ENCODE data around the gene SIRT1. TPM values are rescaled to one million over a fixed set of nuclear protein-coding genes. Genes with fewer than 3 reads are reported as not detected.
"Not testable (repeated sequence)": the region's sequence is repeated elsewhere in the genome, so short reads cannot be mapped to it uniquely, and the experiment has no call there.

Gene SIRT1
- 27.4 and 29.3 TPM in 2 replicates for total RNA-seq

- H3K9me3 Mint-ChIP-seq: no peaks in the 10 kb centered on the region
- intact Hi-C loops (cut with micrococcal nuclease): loop anchor here (1.0 to 10.0 kb wide), 8 partner anchors 29 to 446 kb away; partner anchors contain the start of gene HERC4
- peak within 1 kb of the TSS; percentile 87 for H3K27ac Mint-ChIP-seq
- peaks cover 21% of the 10 kb centered on the region for H3K36me3 Mint-ChIP-seq (ENCODE audit: low read depth)
- peak; percentile 91 for DNase-seq (ENCODE audit: low spot score)
- peaks cover 28% of the 10 kb centered on the region for H3K4me1 Mint-ChIP-seq (ENCODE audit: low read depth)
- peak within 1 kb of the TSS; percentile 91 for H3K4me3 Mint-ChIP-seq
- peaks cover 4% of the 10 kb centered on the region for H3K27me3 Mint-ChIP-seq (ENCODE audit: insufficient read depth)
These were observed at the start of gene SIRT1 for GRCh38 chr10:67884313-67884841. SIRT1 (plus strand) TSS chr10:67884656; CDS start chr10:67884722, 66 bp downstream.

DNA sequence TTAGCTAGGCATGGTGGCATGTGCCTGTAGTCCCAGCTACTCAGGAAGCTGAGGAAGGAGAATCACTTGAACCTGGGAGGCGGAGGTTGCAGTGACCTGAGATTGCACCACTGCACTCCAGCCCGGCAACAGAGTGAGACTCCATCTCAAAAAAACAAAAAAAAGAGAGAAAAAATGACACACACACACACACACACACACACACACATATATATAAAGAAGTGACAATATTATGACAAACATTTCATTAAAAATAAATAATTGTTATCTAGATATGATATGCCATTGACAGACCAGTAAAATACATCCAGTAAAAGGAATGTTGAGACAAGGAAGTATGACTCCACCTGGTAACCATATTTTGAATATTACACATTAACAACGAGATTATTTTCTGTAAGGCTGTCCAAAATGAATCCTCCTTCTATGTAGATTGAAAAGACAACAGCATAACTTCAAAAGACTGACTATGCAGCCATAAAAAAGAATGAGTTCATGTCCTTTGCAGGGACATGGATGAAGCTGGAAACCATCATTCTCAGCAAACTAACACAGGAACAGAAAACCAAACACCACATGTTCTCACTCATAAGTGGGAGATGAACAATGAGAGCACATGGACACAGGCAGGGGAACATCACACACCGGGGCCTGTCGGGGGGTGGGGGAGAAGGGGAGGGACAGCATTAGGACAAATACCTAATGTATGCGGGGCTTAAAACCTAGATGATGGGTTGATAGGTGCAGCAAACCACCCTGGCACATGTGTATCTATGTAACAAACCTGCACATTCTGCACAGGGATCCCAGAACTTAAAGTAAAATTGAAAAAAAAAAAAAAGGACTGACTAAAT is 48.7 kb upstream of the SIRT1 start:
- H3K9me3 Mint-ChIP-seq; intact Hi-C loops (cut with micrococcal nuclease): not testable (repeated sequence)

GRCh38 chr10:67836488-67836887 is 48.0 kb upstream of the SIRT1 start:
- H3K4me1 Mint-ChIP-seq (ENCODE audit: low read depth): peaks cover 22% of the 10 kb centered on the region

More for the DNA sequence above, 48.7 kb upstream of the SIRT1 start:
- Mint-ChIP-seq H3K4me1 (ENCODE audit: low read depth) (peaks cover 22% of the 10 kb centered on the region), H3K4me3 (peak overlapping the region; percentile 67)
- H3K27me3 Mint-ChIP-seq (ENCODE audit: insufficient read depth); H3K27ac Mint-ChIP-seq; DNase-seq (ENCODE audit: low spot score); H3K36me3 Mint-ChIP-seq (ENCODE audit: low read depth): not testable (repeated sequence)

GRCh38 chr10:67836972-67837371 is 47.5 kb upstream of the SIRT1 start:
- no peaks in the 10 kb centered on the region for H3K27me3 Mint-ChIP-seq (ENCODE audit: insufficient read depth)
- H3K4me3 Mint-ChIP-seq: no peak overlapping the region
- no peak for DNase-seq (ENCODE audit: low spot score)
- H3K4me1 Mint-ChIP-seq (ENCODE audit: low read depth): peaks cover 22% of the 10 kb centered on the region
- intact Hi-C loops (cut with micrococcal nuclease): no loop called here
- H3K9me3 Mint-ChIP-seq: peaks cover 11% of the 10 kb centered on the region
- no peak overlapping the region for H3K27ac Mint-ChIP-seq
- H3K36me3 Mint-ChIP-seq (ENCODE audit: low read depth): no peaks in the 10 kb centered on the region

More at GRCh38 chr10:67836488-67836887, 48.0 kb upstream of the SIRT1 start:
- peaks cover 7% of the 10 kb centered on the region for H3K9me3 Mint-ChIP-seq
- no peaks in the 10 kb centered on the region for H3K27me3 Mint-ChIP-seq (ENCODE audit: insufficient read depth)
- H3K27ac Mint-ChIP-seq: no peak overlapping the region
- peak overlapping the region; percentile 42 for H3K4me3 Mint-ChIP-seq
- H3K36me3 Mint-ChIP-seq (ENCODE audit: low read depth): peaks cover 1% of the 10 kb centered on the region
- DNase-seq (ENCODE audit: low spot score): no peak
- intact Hi-C loops (cut with micrococcal nuclease): no loop called here

DNA sequence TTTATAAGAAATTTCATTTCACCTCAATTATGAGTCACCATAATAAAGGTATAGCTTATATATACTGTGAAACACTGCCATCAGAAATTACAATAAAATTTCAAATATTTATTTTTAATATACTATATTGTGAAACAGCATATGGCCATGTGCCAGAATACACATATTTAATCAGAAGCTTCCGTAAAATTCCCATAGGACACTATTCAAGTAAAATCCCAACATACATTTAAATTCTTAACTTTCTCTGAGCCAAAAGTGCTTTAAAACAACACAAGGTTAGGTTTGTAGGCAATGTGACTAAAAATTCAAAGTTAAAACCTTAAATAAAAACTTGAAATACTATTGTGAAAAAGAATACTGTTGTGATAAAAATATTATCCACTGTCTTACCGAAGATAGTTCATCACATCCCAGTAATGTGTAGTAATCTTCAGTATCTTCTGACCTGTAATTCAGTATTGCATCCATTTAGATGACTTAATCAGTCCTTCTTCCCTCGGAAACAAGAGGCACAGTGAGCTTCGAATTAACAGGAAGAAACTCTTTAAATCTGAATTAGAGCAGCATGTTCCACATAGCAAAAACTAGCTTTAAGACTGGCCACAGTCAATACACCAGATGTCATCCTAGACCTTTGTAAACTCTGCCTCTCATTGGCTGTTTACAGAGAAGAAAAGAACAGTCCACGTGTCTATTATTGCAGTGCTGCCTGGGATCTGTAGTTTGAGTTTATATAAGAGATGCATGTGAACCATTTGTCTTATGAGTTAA is 46.7 kb upstream of the SIRT1 start, which contains the start of gene DNAJC12:
TSS of gene DNAJC12 (minus strand) at position 648 of the 774 bp plus-strand sequence. CDS start at position 471, 177 bp downstream.
- intact Hi-C loops (cut with micrococcal nuclease): loop anchor here (1.0 kb wide), 2 partner anchors 12 to 49 kb away; no protein-coding TSS in a partner anchor
- H3K36me3 Mint-ChIP-seq (ENCODE audit: low read depth): no peaks in the 10 kb centered on the region
- H3K27ac Mint-ChIP-seq: peak within 1 kb of the TSS; percentile 42
- peak; percentile 7 for DNase-seq (ENCODE audit: low spot score)
- H3K9me3 Mint-ChIP-seq: peaks cover 11% of the 10 kb centered on the region
- no peaks in the 10 kb centered on the region for H3K27me3 Mint-ChIP-seq (ENCODE audit: insufficient read depth)
- peak within 1 kb of the TSS; percentile 84 for H3K4me3 Mint-ChIP-seq
- H3K4me1 Mint-ChIP-seq (ENCODE audit: low read depth): peaks cover 22% of the 10 kb centered on the region

- H3K27me3 Mint-ChIP-seq (ENCODE audit: insufficient read depth); DNase-seq (ENCODE audit: low spot score); intact Hi-C loops (cut with micrococcal nuclease); H3K36me3 Mint-ChIP-seq (ENCODE audit: low read depth); H3K4me3 Mint-ChIP-seq; H3K27ac Mint-ChIP-seq: not testable (repeated sequence)
- Mint-ChIP-seq H3K4me1 (ENCODE audit: low read depth) (peaks cover 16% of the 10 kb centered on the region), H3K9me3 (peaks cover 11% of the 10 kb centered on the region)
These were observed 44.9 kb upstream of the SIRT1 start for GRCh38 chr10:67839511-67839910.

DNA sequence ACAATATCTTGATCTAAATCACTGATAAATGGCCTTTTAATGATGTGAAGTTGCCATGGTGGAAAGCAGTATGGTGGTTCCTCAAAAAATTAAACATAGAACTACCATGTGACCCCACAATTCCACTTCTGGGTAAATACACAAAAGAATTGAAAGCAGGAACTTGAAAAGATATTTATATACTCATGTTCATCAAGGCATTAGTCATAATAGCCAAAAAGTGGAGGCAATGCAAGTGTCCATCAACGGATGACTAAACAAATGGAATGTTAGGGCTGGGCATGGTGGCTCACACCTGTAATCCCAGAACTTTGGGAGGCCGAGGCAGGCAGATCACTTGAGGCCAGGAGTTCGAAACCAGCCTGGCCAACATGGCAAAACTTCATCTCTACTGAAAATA is 44.5 kb upstream of the SIRT1 start:
- Mint-ChIP-seq H3K4me1 (ENCODE audit: low read depth) (peaks cover 16% of the 10 kb centered on the region), H3K27me3 (ENCODE audit: insufficient read depth) (no peaks in the 10 kb centered on the region), H3K4me3 (no peak overlapping the region), H3K9me3 (peaks cover 11% of the 10 kb centered on the region), H3K36me3 (ENCODE audit: low read depth) (no peaks in the 10 kb centered on the region), H3K27ac (no peak overlapping the region)
- DNase-seq (ENCODE audit: low spot score): no peak
- intact Hi-C loops (cut with micrococcal nuclease): no loop called here

- Mint-ChIP-seq H3K4me3 (no peak overlapping the region), H3K36me3 (ENCODE audit: low read depth) (no peaks in the 10 kb centered on the region), H3K9me3 (peaks cover 11% of the 10 kb centered on the region), H3K27me3 (ENCODE audit: insufficient read depth) (no peaks in the 10 kb centered on the region), H3K4me1 (ENCODE audit: low read depth) (peaks cover 6% of the 10 kb centered on the region), H3K27ac (no peak overlapping the region)
- intact Hi-C loops (cut with micrococcal nuclease): no loop called here
- no peak for DNase-seq (ENCODE audit: low spot score)
These were observed 42.7 kb upstream of the SIRT1 start for GRCh38 chr10:67841737-67842136.

- no peak for DNase-seq (ENCODE audit: low spot score)
- Mint-ChIP-seq H3K9me3 (peaks cover 11% of the 10 kb centered on the region), H3K27me3 (ENCODE audit: insufficient read depth) (no peaks in the 10 kb centered on the region), H3K36me3 (ENCODE audit: low read depth) (no peaks in the 10 kb centered on the region), H3K27ac (no peak overlapping the region), H3K4me1 (ENCODE audit: low read depth) (no peaks in the 10 kb centered on the region), H3K4me3 (no peak overlapping the region)
- intact Hi-C loops (cut with micrococcal nuclease): no loop called here
These were observed 41.2 kb upstream of the SIRT1 start for GRCh38 chr10:67843284-67843683.

GRCh38 chr10:67849331-67850011 is 35.0 kb upstream of the SIRT1 start:
- Mint-ChIP-seq H3K9me3 (no peaks in the 10 kb centered on the region), H3K27ac (peak overlapping the region; percentile 95), H3K27me3 (ENCODE audit: insufficient read depth) (no peaks in the 10 kb centered on the region), H3K4me3 (peak overlapping the region; percentile 91), H3K4me1 (ENCODE audit: low read depth) (no peaks in the 10 kb centered on the region), H3K36me3 (ENCODE audit: low read depth) (no peaks in the 10 kb centered on the region)
- peak; percentile 92 for DNase-seq (ENCODE audit: low spot score)
- intact Hi-C loops (cut with micrococcal nuclease): loop anchor here (1.0 kb wide), 9 partner anchors 11 to 482 kb away; partner anchors contain the start of genes DNAJC12 and SIRT1

DNA sequence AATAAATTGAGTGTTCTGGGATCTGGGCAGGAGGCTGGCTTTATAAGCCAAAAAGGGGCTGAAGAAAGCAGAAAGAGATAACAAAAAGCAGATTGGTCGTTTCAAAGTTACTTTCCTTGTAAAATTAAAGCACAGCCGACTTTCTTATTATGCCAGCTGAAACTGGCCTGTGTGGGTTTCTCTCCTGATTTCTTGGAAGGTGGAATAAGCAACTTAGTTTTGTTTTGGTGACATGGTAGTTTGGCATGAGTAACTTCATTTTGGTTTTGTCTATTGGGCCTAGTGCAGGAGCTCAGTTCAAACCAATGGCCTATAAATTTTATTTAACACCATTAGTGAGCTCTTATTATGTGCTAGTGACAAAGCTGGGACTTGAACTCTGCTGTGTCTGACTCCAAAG is 33.3 kb upstream of the SIRT1 start:
- H3K27ac Mint-ChIP-seq: no peak overlapping the region
- no peak for DNase-seq (ENCODE audit: low spot score)
- no peaks in the 10 kb centered on the region for H3K36me3 Mint-ChIP-seq (ENCODE audit: low read depth)
- intact Hi-C loops (cut with micrococcal nuclease): no loop called here
- no peaks in the 10 kb centered on the region for H3K9me3 Mint-ChIP-seq
- H3K4me3 Mint-ChIP-seq: peak overlapping the region; percentile 40
- H3K27me3 Mint-ChIP-seq (ENCODE audit: insufficient read depth): no peaks in the 10 kb centered on the region
- peaks cover 8% of the 10 kb centered on the region for H3K4me1 Mint-ChIP-seq (ENCODE audit: low read depth)

GRCh38 chr10:67852761-67853160 is 31.7 kb upstream of the SIRT1 start:
- no peaks in the 10 kb centered on the region for H3K9me3 Mint-ChIP-seq
- intact Hi-C loops (cut with micrococcal nuclease): no loop called here
- no peaks in the 10 kb centered on the region for H3K36me3 Mint-ChIP-seq (ENCODE audit: low read depth)
- no peak for DNase-seq (ENCODE audit: low spot score)
- no peak overlapping the region for H3K27ac Mint-ChIP-seq
- peaks cover 8% of the 10 kb centered on the region for H3K4me1 Mint-ChIP-seq (ENCODE audit: low read depth)
- no peak overlapping the region for H3K4me3 Mint-ChIP-seq
- H3K27me3 Mint-ChIP-seq (ENCODE audit: insufficient read depth): no peaks in the 10 kb centered on the region

All from activated T-helper 1 cell treated with anti-CD3 and anti-CD28 coated beads, Interleukin-12 subunit alpha, Interleukin-12 subunit beta, Interleukin-2, Interleukin-4 antibody, amounts not matched to agents 30 ng/mL and 10 ng/mL and 1 ng/mL, durations not matched to agents 14 hours and 24 hours and 36 hours (primary cell).